HG02943 (cell line): ENCODE measurements around the gene PDZRN4.

Experiments
- ATAC-seq: cut with Tn5 transposase; IDR thresholded peaks from one replicate; pipeline ENCODE4 v1.9.1; 2021; ENCODE audit warnings: mild to moderate bottlenecking, low read depth, moderate library complexity; ENCODE audit not compliant: unreplicated experiment

The PDZRN4 gene

GRCh38 chr12:41441180-41441579 lies 253.1 kb downstream of the PDZRN4 start:
- no peak for ATAC-seq

- no peak for ATAC-seq
Measured at GRCh38 chr12:41442896-41443295, 254.8 kb downstream of the PDZRN4 start.

- ATAC-seq, result no peak
Measured at GRCh38 chr12:41443690-41444089, 255.6 kb downstream of the PDZRN4 start.

GRCh38 chr12:41452838-41453407 lies 264.8 kb downstream of the PDZRN4 start:
- ATAC-seq, result no peak

- ATAC-seq, result no peak
Measured at GRCh38 chr12:41453409-41453808, 265.3 kb downstream of the PDZRN4 start.

- ATAC-seq, result no peak
Measured at GRCh38 chr12:41459111-41459905, 271.2 kb downstream of the PDZRN4 start.

GRCh38 chr12:41459906-41460214 lies 271.7 kb downstream of the PDZRN4 start:
- no peak for ATAC-seq

GRCh38 chr12:41460906-41461305 lies 272.8 kb downstream of the PDZRN4 start:
- ATAC-seq, result no peak

- ATAC-seq, result no peak
Measured at GRCh38 chr12:41462312-41462711, 274.2 kb downstream of the PDZRN4 start.

- no peak for ATAC-seq
Measured at GRCh38 chr12:41465526-41465925, 277.4 kb downstream of the PDZRN4 start.

- ATAC-seq, result no peak
Measured at GRCh38 chr12:41466300-41466699, 278.2 kb downstream of the PDZRN4 start.

- no peak for ATAC-seq
Measured at GRCh38 chr12:41466802-41467201, 278.7 kb downstream of the PDZRN4 start.

- ATAC-seq, result no peak
Measured at GRCh38 chr12:41467591-41468325, 279.6 kb downstream of the PDZRN4 start.

- ATAC-seq, result no peak
Measured at GRCh38 chr12:41468341-41468740, 280.2 kb downstream of the PDZRN4 start.

GRCh38 chr12:41468756-41469155 lies 280.6 kb downstream of the PDZRN4 start:
- no peak for ATAC-seq

GRCh38 chr12:41473441-41473840 lies 285.3 kb downstream of the PDZRN4 start:
- no peak for ATAC-seq

GRCh38 chr12:41474001-41474400 lies 285.9 kb downstream of the PDZRN4 start:
- ATAC-seq, result no peak

GRCh38 chr12:41476499-41477439 lies 288.6 kb downstream of the PDZRN4 start:
- ATAC-seq, result no peak

- ATAC-seq, result no peak
Measured at GRCh38 chr12:41479426-41479825, 291.3 kb downstream of the PDZRN4 start.

- ATAC-seq, result no peak
Measured at GRCh38 chr12:41485203-41485602, 297.1 kb downstream of the PDZRN4 start.

- no peak for ATAC-seq
Measured at GRCh38 chr12:41486718-41487117, 298.6 kb downstream of the PDZRN4 start.
